ENCODE results near the gene MTMR11. TPM values are rescaled to one million over a fixed set of nuclear protein-coding genes. Genes with fewer than 3 reads are reported as not detected.

The MTMR11 gene
- total RNA-seq, 2 experiments from 2014 or later = 1.3 TPM

DNA sequence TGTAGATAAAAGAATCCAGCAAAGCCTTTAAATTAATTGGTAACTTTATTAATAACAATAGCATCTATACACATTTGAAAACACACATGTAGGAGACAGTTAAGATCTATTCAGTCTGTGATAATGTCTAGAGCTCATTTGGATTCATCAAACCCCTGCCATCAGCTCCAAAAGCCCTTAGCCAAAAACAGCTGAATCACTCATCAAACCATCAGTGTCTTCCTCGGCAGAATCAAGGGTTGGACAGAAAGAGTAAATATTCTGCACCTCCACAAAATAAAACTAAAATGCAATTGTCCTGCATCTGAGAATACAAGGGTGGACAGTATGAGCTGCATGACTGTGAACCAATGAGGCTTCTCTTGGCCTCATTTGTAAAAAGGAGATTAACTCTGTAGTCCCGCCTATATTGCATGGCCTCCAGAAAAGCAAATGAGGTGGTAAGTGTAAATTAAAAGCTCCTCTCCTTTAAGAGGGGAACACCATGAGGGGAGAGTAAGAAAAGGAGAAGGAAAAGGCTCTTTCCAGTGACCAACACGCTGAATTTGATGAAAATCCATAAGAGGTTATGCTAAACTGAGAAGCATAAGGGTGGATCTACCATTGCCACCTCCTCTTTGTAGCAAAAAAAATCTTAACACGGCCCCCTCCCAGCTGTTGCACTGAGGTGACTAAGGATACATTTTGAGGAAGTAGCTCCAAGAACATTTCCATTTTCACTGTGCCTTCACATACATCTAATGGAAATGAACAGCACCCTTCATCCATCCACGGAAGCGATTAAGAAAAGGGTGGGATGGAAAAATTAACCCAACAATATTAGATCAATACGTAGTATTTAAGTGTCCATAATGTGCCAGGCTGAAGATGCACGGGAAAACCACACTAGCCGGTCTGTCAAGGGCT is 52.0 kb downstream of the MTMR11 start:
- Mint-ChIP-seq H3K36me3 (ENCODE audit: low read depth) (peaks cover 2% of the 10 kb centered on the region), H3K27me3 (no peaks in the 10 kb centered on the region), H3K4me1 (peaks cover 17% of the 10 kb centered on the region), H3K4me3 (no peak overlapping the region), H3K27ac (no peak overlapping the region), H3K9me3 (ENCODE audit: low read depth) (no peaks in the 10 kb centered on the region)
- ATAC-seq (no peak), DNase-seq (peak; percentile 64)
- intact Hi-C loops (cut with DNase I, micrococcal nuclease) = no loop called here
- CTCF ChIA-PET = interaction anchor here (0.6 to 0.9 kb wide), 3 partner anchors 41 to 286 kb away, joined by 3 to 5 read pairs (median 3); no protein-coding TSS in a partner anchor
- POLR2A ChIA-PET = interaction anchor here (0.6 to 4.8 kb wide), 8 partner anchors 15 to 479 kb away, joined by 3 to 33 read pairs (median 4); partner anchors contain the start of genes BOLA1 and RPRD2

DNA sequence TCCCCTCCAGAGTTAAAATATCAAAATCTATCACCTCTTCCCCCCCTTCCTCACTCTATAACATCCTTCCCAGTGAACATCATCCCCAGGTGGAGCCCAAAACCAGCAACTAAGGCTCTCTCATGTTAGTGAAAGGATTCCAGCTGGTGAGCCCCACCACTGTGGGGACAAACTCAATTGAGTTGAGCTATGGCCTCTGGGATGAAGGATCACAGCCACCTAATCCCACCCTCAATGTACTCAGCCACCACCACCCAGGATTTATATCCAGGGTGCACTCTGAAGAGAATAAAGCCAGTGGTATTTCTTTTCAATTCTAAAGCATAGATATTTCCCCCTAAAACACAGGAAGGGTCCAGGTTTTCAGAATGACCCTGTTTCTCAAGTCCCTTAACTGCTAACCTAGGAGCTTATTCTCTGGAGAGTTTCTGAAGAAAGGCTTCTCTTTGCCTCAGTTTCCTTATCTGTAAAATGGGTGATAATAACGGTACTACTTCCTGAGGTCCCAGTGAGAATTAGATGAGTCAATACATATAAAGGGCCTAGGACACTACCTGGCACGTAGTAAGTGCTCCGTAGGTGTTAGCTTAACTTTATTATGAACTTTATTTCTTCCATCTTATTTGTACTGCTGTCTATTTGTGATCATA is 53.0 kb downstream of the MTMR11 start:
- Mint-ChIP-seq H3K4me3 (peak overlapping the region; percentile 6), H3K27me3 (no peaks in the 10 kb centered on the region), H3K27ac (peak overlapping the region; percentile 73), H3K4me1 (peaks cover 26% of the 10 kb centered on the region), H3K36me3 (ENCODE audit: low read depth) (peaks cover 2% of the 10 kb centered on the region), H3K9me3 (ENCODE audit: low read depth) (no peaks in the 10 kb centered on the region)
- intact Hi-C loops (cut with DNase I, micrococcal nuclease) = no loop called here
- POLR2A ChIA-PET = interaction anchor here (1.1 to 3.7 kb wide), 2 partner anchors 39 to 44 kb away, joined by 4 to 28 read pairs; no protein-coding TSS in a partner anchor
- CTCF ChIA-PET = interaction anchor here (0.9 kb wide), 1 partner anchor 40 kb away, joined by 5 read pairs; no protein-coding TSS in a partner anchor
- no peak for DNase-seq
- no peak for ATAC-seq

DNA sequence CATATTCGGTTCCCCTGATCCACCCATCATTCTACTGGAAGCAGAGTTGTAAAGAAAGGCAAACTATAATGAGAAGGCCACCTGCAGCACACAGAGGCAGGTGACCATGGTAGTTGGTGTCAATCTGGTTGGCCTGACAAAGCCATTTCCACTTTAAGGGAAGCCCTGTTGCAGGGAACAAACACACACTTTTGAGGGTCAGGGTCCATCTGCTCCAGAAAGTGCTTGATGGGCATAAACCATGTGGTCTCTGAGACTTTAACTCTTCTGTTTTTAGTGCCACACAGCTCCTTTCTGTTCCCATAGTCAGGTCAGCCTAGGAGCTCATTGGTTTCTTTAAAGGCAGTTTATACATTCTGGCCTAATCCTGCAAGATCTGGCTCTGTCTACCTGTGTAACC is 54.8 kb downstream of the MTMR11 start:
- Mint-ChIP-seq H3K36me3 (ENCODE audit: low read depth) (peaks cover 2% of the 10 kb centered on the region), H3K27ac (no peak overlapping the region), H3K9me3 (ENCODE audit: low read depth) (no peaks in the 10 kb centered on the region), H3K27me3 (no peaks in the 10 kb centered on the region), H3K4me1 (peaks cover 28% of the 10 kb centered on the region), H3K4me3 (no peak overlapping the region)
- CTCF ChIA-PET = no interaction called here
- POLR2A ChIA-PET = no interaction called here
- ATAC-seq (no peak), DNase-seq (no peak)
- intact Hi-C loops (cut with DNase I, micrococcal nuclease) = no loop called here

DNA sequence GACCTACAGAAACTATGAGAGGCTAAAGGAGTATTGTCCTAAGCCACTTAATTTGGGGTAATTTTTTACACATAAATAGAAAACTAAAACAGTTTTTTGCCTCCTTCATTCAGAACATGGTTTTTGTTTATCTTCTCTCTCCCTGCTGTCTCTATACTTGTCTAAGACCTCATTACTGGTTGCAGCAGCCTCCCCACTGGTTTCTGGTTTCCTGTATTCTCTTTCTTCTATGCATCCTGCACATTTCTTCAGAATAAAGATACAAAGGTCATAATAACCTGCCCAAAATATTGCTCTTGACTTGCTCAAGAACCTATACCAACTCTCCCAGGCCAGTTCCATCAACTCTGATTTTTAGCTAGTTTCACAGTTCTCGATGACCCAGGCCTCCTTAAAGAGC is 57.1 kb downstream of the MTMR11 start:
- DNase-seq = no peak
- peak; percentile 45 for ATAC-seq
- ChIA-PET CTCF (no interaction called here), POLR2A (no interaction called here)
- H3K36me3 Mint-ChIP-seq (ENCODE audit: low read depth) = peaks cover 2% of the 10 kb centered on the region
- intact Hi-C loops (cut with DNase I, micrococcal nuclease) = no loop called here
- peak overlapping the region; percentile 83 for H3K27ac Mint-ChIP-seq
- peaks cover 28% of the 10 kb centered on the region for H3K4me1 Mint-ChIP-seq
- no peaks in the 10 kb centered on the region for H3K9me3 Mint-ChIP-seq (ENCODE audit: low read depth)
- H3K4me3 Mint-ChIP-seq = peak overlapping the region; percentile 1
- H3K27me3 Mint-ChIP-seq = no peaks in the 10 kb centered on the region

Other genes with a start within 250 kb of the MTMR11 start
- gene FCGR1A, start 154.2 kb downstream of the MTMR11 start, total RNA-seq = not detected
- 10 to 100 TPM; 24.1 to 30.0 TPM for gene BOLA1, start 37.3 kb downstream of the MTMR11 start, total RNA-seq
- 1 to 10 TPM; 7.8 to 8.5 TPM for gene SV2A, start 19.0 kb downstream of the MTMR11 start, total RNA-seq
- gene SF3B4, start 9.1 kb downstream of the MTMR11 start, total RNA-seq = 10 to 100 TPM; 68.6 to 71.9 TPM
- 10 to 100 TPM; 18.5 to 20.1 TPM for gene OTUD7B, start 73.8 kb upstream of the MTMR11 start, total RNA-seq
- 10 to 100 TPM; 18.5 to 20.6 TPM for gene VPS45, start 130.9 kb upstream of the MTMR11 start, total RNA-seq
- 10 to 100 TPM; 13.2 TPM for gene PLEKHO1, start 213.0 kb upstream of the MTMR11 start, total RNA-seq

All from activated CD4-positive, alpha-beta T cell treated with anti-CD3 and anti-CD28 coated beads for 36 hours (primary cell).